NOMO-1 treated with dmso at 0.1 percent for 144 hours (cell line): Measurements from ENCODE around the gene TRPM7.
"Not testable (repeated sequence)": the region's sequence is repeated elsewhere in the genome, so short reads cannot be mapped to it uniquely, and the experiment has no call there.

Experiments used
- DNase-seq: peaks from one replicate; lab custom pipeline; 2025; ENCODE audit not compliant: unreplicated experiment; lab: John Stamatoyannopoulos, UW

The TRPM7 gene

DNA sequence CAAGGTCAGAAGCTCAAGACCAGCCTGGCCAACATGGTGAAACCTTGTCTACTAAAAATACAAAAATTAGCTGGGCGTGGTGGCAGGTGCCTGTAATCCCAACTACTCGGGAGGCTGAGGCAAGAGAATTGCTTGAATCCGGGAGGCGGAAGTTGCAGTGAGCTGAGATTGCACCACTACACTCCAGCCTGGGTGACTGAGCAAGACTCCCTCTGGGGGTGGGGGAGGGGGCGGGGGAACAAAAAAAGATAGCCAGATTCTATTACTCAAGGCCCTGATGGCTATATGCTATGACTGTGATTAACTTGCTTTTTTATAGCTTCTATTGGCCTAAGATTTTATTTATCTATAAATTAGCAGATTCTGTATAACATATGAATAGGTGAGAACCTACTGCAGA lies 112.8 kb downstream of the TRPM7 start:
- not testable (repeated sequence) for DNase-seq

DNA sequence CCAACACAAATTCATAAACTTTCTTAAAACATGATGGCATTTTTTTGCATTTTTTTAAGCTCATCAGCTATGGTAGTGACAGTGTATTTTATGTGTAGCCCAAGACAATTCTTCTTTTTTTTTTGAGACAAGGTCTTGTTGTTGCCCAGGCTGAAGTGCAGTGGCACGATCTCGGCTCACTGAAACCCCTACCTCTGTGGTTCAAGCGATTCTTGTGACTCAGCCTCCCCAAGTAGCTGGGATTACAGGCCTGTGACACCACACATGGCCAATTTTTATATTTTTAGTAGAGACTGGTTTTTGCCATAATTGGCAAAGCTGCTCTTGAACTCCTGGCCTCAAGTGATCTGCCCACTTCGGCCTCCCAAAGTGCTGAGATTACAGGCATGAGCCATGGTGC lies 122.8 kb downstream of the TRPM7 start:
- no peak for DNase-seq

DNA sequence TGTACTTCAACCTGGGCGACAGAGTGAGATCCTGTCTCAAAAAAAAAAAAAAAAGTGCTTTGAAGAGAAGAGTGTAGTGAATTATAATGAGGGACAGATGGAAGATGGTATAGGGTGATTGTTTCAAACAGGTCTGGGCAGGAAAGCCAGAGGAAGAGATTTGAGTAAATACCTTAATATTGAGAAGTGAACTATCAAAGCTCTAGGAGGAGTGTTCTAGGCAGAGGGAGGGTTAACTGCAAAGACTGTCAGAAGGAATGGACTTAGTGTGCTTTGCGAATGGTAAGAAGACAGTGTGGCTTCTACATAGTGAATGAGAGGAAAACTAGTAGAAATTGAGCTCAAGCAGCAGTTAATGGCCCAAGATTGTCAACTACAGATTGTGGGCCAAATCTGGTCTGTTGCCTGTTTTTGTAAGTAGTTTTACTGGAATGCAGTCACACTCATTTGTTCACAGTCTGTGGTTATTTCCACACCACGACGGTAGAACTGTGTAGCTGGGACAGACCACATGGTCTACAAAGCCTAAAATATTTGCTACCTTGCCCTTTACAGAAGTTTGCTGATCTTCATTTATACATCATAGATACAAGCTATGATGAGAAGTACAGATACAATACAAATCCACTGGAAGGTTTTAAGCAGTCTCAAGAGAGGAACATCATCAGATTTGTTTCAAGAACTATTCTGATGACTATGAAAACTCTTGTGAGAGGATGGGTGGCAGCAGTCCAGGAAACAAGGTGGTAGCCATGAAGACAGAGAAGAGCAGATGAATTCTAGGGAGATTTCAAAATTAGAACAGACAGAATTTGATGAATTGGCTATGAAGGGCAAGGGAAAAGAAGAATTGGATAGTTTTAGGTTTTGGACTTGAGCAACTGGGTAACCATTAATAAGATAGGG lies 123.6 kb downstream of the TRPM7 start:
- no peak for DNase-seq

DNA sequence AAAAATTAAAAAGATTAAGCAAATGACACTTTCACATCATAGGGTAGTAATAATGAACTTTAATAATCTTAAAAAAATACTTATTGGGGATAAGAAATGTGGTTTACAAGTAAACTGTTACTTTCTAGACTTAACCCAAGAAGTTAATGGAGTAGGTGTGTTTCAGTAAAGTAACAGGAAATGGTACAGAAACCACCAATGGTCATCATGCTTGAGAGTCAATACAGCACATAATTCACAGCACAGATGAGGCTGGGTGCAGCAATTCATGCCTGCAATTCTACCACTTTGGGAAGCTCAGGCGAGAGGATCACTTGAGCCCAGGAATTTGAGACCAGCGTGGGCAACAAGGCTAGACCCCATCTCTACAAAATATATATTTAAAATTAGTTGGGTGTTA lies 128.6 kb downstream of the TRPM7 start:
- no peak for DNase-seq

DNA sequence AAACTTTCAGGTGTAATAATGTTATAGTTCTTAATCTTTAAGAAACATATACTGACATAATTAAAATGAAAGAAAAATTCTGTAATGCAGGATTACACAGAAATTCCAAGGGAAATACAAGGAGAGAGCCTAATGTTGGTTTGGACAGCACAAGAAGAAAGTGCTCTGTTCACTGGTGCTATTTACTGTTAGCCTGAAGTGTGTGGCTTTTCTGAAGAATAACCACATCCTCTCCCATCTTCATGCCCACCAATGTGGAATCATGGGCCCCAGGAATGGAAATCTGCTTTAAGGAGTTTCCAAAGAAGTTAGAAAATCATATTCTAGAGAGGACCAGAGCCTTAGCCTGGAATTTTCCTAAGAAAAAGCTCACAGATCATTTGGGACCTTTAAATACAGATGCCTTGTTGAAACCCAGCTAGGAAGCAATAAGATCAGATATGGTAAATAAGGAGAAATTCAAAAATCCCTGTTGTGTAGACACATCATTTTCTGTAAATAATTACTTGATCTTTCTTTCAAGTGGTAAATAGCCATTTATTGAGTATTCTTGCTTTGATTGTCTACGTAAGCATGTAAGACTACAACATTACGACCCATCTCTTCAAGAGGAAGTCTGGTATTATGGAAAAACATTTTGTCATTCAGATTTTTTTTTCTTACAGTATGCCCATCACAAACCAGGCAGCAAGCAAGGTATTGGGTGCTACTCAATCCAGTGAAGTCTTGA lies 129.8 kb downstream of the TRPM7 start:
- DNase-seq = no peak

DNA sequence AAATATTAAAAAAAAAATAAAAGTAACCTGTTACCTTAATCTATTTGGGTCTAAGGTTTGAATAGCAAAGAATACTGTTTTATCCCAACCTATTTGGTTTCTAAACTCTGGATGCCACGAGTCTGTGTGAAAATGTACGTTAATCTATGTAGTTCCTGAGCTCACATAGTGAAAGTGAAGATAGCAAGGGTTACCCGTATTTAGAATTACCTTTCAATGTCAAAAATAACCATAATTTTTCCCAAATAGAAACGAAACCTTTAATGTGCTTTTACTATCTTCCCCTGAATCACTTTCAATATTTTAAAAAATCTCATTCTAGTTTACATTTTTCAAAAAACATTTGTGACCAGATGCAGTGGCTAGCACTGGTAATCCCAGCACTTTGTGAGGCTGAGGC lies 134.4 kb downstream of the TRPM7 start:
- DNase-seq = no peak

DNA sequence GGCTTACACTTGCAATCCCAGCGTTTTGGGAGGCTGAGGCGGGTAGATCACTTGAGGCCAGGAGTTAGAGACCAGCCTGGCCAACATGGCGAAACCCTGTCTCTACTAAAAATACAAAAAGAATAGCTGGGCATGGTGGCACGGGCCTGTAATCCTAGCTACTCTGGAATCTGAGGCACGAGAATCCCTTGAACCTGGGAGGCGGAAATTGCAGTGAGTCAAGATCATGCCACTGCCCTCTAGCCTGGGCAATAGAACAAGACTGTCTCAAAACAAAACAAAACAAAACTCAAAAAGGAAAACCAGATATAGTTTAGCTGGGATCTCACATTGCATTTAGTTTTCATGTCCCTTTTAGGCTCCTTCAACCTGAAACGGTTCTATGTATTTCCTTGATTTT lies 137.3 kb downstream of the TRPM7 start:
- DNase-seq = no peak

DNA sequence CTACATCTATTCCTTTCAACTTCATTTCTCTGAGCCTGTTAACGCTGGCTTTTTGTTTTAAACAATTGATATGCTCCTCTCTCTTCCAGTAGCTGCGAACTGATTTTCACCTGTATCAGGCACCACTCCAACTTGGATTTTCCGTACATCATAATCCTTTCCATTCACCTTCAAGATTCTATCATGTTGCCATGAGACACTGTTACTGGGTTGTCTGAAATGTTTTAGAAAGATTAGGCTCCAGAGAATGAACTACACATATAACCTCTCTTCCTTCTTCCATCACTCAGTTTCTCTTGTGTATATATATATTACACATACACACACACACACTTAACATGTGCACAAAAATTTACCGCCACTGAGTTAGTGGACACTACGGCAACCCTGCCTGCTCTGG lies 140.0 kb downstream of the TRPM7 start, which contains the start of gene USP50:
Gene USP50, minus strand, starts transcription at position 101 of the 400 bp plus-strand sequence. CDS start 141 bp downstream, outside the sequence.
- DNase-seq = no peak

DNA sequence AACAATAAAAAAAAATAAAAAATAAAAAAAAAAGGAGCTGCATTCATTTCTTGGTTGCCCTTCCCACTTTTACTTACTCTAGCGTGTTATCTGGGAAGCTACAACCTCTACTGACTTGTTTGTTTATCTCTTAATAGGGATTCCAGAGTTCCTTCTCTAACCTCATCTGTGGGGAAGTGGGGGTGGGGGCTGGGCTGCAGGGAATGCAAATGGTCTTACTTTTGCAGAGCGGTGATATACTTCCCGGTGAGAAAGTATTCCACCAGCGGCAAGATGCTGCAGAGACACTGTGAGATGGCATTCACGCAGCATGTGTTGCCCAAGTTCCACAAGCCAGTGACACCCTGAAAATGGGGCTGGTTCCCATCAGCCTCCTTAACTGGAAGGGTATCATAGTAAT lies 142.2 kb downstream of the TRPM7 start:
- no peak for DNase-seq

DNA sequence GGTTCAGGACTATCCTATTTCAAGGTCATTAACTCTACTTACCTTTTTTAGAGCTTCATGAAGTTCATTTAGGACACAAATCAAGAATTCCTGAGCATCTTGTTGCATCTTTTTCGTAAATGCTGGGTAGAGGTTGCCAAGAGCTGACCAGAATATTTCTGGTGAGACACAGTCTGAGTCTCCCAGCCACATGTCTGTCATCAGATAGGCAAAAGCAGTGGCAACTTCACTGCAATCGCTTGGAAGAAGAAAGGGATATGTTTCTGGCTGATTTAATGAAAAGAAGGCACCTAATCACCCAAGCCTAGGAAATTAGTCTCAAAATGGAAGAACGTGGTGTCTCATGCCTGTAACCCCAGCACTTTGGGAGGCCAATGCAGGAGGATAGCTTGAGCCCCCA lies 143.0 kb downstream of the TRPM7 start:
- DNase-seq = no peak

DNA sequence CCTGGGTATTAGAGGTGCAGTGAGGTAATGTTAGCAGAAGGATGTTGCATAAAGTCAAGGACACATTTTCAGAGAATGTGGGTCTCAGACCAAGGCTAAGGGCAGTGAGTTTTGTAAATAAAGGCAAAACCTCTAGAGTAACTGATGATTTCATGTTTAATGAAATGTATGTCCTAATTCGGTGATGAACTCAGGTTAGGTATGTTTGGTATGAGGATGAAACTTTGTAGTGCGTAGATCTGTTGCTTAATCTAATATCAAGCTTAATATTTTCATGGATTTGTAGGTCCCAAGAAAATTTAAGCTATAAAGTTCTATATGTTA lies 143.7 kb downstream of the TRPM7 start:
- no peak for DNase-seq

DNA sequence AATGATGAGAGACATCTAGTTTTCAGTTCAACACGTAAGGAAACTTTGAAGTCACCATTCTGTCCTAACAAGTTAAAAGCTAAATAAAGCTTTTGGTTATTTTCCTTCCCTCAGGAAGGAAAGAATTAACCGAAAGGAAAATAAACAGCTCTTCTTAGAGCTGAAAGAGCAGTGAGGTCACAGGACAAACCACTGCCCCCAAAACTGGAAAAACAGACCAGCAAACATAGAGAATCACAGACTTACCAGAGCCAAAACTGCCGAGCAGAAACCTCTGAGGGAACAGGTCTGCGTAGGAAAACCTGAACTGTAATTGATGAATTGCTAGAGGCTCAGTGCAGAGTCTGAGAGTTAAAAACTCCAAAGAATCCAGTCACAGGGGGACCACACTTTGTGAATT lies 154.8 kb downstream of the TRPM7 start:
- DNase-seq = no peak

DNA sequence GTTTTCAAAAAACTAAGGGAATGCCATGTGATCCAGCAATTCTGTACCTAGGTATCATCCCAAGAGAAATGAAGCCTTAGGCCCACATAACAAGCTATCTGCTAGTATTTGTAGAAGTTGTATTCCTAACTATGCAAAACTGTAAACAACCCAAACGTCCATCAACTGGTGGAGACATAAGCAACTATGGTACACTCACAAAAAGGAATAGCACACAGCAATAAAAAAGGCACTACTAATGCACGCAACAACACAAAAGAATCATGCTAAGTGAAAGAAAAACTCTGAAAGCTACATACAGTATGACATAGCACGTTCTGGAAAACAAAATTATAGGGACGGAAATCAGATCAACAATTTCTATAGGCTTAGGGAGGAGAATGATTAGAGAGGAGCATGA lies 155.4 kb downstream of the TRPM7 start:
- DNase-seq = no peak

DNA sequence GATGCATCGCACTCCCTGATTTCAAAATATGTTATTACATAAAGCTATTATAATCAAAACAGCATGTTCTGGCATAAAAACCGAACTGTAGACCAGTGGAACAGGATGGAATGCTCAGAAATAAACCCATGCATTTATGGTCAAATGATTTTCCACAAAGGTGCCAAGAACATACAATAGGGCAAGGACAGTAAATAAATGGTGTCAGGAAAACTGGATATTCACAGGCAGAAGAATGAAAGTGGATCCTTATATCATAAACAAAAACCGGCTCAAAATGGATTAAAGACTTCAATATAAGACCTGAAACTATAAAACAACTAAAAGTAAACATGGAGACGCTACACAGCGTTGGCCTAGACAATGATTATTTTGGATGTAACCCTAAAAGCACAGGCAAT lies 162.7 kb downstream of the TRPM7 start:
- no peak for DNase-seq

DNA sequence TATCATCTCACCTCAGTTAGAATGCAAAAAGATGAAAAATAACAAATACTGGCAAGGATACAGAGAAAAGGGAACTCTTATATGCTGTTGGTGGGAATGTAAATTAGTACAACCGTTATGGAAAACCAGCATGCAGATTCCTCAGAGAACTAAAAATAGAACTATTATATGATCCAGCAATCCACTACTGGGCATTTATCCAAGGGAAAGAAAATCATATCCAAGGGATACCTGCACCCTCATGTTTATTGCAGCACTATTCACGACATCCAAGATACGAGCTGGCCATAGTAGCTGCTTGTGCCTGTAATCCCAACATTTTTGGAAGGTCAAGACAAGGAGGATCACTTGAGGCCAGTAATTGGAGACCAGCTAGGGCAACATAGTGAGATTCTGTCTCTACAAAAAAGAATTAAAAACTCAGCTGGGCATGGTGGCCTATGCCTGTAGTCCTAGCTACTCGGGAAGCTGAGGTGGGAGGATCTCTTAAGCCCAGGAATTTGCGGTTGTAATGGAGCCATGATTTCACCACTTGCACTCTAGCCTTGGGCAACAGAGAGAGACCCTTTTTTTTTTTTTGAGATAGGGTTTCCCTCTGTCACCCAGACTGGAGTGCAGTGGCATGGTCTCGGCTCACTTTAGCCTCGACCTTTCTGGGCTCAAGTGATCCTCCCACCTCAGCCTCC lies 166.7 kb downstream of the TRPM7 start:
- no peak for DNase-seq

DNA sequence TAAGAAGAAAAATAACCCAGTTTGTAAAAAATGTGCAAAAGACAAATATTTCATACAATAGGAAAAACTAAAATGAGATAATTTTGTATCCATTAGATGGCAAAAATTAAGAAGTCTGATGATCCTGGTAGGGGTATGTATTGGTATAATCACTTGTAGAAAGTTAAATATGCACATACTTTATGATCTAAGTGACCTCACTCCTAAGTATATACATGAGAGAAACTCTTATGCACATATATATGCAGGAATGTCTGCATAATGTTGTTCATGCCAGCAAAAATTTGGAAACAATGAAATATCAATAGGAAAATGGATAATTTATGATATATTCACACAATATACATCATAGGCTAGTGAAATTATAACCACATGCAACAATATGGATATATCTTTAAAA lies 173.6 kb downstream of the TRPM7 start:
- DNase-seq = no peak
